HG03060 (cell line): ENCODE results near the gene PCGF5.
A peak's percentile ranks its signal among the peaks of the same experiment; 100 is the strongest.
"Not testable (repeated sequence)": the region's sequence is repeated elsewhere in the genome, so short reads cannot be mapped to it uniquely, and the experiment has no call there.

Experiments used
- ATAC-seq: cut with Tn5 transposase; IDR thresholded peaks from one replicate; pipeline ENCODE4 v1.9.1; 2021; ENCODE audit warnings: low read depth, moderate number of reproducible peaks; ENCODE audit not compliant: unreplicated experiment

Gene PCGF5

DNA sequence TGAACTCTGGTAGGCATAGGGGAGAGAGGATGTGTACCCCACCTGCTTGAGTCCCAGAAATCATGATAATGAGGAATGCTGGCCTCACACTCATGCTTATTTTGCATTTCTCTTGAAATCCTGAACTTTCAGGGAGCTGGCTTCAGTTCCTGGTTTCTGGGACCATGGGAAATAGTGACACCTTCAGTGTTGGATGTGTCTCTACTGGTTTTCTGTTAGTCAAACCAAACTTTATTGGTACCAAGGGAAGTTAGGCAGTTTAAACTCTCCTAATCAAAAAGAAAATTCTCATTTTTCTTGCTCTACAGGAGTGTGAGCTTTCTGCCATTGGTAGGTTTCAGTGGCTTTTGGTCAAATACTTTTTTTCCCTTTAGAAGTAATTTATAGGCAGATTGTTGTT is 11.8 kb upstream of the PCGF5 start:
- ATAC-seq: no peak

DNA sequence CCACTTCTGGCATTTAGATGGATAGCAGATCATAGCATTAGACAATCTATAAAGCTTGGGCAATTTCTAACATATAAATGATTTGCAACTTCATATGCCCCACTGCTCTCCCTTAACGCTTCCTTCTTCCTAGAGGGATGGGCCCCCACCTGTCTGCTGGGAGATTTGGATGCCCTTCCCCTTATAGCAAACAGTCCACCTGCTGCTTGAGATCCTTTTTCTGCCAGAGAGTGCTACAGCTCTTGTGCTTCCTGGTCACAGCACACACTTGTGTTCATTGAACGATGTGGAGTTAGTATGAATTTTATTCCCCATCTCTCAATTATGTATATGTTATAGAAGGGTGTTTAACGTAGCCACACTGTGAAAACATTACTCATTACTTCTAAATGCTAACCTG is 10.4 kb upstream of the PCGF5 start:
- peak; percentile 4 for ATAC-seq

DNA sequence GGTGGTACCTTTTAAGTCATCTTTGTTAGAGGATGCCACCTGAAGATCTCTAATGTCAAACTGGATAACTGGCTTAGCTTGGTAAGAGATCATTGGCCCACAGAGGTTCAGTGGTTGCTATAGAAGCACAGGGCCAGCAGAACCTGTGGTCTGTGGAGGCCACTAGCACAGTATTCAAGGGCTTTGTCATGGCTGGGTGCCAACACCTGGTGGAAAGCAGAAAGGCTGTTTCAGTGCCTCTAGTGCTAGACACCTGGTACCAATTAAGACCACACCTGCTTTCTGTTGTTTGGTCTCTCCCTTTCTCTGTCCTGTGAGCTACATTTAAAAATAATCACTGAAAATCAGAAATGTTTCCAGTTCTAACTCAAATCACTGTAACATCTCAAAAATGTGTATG is 10.0 kb upstream of the PCGF5 start:
- ATAC-seq: peak; percentile 62

DNA sequence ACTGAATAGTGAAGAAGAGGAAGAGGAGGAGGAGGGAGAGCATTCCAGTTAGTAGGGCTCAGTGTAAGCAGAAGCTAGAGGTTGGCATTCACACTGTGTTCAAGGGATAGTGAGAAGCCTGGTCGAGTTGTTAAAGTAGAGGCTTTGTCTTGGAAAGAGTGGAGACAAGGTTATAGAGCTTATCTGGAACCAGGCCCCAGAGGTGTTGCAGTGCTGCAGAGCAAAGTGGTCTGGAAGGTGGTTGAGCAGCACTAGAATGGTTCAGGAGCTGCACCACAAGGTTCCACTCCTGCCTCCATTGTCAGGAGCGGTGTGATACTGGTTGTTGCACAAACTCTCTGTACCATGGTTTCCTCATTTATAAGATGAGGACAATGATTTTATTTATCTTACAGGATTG is 8.8 kb upstream of the PCGF5 start:
- ATAC-seq: no peak

DNA sequence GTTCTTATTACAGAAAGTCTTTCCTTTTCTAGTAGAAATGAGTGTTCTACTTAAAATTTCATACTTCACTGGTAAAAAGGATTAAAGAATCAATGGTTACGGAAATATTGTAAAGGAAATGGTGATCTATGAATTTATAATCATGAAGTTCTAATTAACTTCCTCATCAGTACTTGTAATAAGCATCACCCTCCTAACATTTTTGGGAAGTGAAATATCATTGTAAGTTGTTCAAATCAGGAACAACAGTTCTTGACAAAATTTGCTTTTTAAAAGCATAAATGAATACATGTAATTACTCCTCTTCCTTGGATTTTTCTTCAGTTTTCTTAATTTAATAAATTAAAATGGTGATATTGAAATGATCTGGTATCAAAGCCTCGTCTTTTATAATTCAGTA is 5.6 kb upstream of the PCGF5 start:
- ATAC-seq: no peak

DNA sequence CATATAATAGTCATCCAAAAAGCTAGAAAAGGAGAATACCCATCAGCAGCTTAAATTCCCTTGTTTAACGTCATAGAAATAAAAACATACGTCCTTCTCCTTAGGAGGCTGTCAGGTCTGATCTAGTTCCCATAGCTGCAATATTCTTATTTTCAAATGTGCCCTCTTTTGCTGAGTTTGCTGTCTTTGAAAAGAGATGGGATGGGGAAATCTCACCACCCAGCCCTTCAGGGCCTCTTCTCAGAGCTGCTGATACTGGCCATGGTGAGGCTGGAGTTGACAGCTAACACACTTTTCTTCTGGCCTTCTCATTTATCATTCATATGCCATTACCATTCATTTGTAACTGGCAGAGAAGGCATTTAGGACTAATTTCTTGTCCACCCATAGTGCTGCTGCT is 5.1 kb upstream of the PCGF5 start:
- ATAC-seq: no peak

DNA sequence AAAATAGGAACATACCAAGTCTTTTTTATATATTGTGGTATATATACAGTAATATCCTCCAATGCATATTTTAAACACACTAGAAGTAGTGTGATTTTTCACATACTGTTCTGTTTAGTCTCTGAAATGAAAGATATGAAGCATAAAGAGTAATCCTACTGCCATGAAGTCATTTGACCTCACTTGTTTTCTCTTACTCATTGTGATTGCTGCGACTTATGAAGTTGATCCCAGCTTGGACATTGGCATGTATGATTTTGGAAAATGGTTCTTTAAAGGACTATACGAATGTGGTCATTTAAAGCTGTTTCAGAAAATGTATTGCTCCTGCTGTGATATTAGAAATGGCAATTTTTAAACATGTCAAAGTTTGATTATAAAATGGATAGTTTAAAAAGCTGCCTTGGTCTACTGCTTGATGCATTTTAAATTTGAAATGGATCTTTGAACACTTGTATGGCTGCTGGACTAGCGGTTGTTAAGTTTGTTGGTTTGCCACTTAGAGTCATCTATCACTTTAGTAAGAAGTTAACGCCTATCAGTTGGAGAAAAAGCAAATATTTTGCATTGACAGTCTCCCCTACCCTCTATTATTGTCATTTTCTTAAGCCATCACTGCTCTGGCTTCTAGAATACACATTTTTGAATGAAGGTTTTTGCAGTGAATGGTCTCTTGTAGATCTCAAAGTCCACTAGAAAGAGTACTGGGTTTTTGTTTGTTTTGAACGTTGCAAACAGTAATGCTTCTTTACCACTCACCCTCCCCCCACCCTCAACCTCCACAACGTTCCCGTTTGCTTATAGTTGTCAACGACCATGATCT is 881 bp upstream of the PCGF5 start:
- no peak for ATAC-seq

DNA sequence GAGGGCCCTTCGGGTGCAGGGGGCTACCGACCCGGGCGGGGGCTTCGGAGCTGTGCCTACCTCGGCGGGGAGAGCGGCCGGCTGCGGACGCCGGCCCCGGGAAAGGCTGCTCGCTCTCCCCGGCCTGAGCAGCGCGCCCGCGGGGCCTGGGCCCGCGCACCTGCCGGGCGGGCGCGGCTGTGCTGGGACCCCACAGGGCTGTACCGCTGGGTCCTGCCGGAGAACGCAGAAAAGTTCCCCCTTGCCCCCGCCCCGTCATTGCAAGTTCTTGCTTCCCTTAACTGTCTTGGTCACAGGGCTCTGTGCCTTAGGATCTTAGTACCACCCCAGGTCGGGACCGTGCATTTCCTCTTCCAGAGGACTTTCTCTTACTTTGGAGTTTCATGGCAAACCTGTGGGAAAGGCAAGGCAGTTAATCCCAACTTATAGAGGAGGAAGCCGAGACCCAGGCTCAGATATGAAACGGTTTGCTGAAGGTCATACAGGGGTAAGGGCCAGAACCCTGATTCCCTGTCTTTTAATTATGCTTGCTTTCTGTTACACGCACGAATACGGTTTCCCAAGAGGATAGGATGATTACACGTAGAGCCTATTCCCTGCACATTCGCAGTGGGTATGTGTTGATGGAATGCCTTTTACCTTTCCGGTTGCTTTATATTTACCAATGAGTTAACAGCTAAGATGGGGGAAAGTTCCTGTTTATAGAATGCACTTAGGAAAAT is 652 bp downstream of the PCGF5 start:
- ATAC-seq: peak; percentile 12

DNA sequence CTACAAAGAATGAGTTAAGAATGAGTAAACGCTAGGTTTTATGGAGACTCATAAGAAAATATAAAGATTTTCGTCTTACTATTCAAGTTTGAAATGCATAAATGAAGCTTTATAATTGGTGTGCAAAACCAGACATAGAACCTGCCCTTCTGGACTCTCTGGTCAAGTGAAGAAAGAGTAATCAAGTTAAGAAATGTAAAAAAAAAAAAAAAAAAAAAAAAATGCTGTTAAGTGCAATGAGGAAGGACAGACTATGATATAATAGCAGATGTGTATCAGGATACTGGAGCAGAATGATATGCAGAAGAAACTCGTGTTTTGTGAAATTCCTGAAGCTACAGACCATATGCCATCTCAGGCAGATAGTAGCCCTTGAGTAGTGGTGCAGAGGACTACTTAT is 5.6 kb downstream of the PCGF5 start:
- no peak for ATAC-seq

DNA sequence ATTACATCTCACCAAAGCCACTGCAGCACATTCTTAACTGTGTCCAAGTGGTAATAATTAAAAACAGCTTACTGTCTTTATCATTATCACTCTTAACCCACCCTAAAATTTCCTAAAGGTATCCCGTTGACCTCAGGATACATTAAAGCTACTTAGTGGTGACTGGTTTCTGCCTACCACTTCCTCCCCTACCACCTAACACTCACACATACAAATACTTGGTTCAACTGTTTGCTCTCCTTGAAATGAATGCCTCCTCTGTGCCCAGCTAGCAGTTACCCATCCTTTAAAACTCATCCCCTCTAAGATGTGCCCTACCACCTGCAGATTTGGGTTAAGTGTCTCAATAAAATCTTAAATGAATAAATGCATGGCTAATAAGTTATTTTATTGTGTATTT is 7.1 kb downstream of the PCGF5 start:
- ATAC-seq: no peak

DNA sequence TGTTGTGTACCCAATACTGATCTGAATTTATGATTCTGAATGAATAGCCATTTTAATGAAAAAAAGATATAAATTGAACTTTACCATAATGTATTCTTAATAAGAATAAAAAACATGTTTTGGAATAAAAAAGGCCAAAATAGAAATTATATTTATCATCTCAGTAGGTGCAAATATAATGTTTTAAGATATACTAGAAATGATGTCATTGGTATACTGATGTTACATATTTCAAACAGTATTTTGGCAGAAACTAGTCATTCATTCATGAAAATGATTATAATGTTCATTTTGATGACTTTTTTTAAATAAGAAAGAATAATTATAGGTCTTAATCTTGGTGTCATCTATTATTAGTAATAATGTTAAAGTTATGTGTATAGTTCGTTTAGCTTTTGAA is 9.2 kb downstream of the PCGF5 start:
- no peak for ATAC-seq

DNA sequence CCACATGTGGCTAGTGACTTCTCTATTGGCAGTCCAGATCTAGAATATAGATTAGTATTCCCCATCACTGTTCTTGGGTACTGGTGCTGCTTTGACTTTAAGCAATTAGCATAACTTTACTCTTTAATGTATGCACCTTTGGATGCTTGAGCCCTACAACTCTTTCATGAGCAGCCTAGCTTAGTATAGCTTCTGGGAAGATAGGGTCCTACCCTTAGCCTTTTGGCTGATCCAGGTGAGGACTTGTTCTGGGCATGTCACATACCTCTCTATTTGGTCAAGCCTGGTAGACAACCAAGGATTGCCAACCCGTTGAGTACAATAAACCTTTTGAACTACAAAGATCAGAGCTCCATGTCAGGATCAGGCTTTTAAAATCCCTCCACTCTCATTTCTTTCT is 17.7 kb downstream of the PCGF5 start:
- no peak for ATAC-seq

DNA sequence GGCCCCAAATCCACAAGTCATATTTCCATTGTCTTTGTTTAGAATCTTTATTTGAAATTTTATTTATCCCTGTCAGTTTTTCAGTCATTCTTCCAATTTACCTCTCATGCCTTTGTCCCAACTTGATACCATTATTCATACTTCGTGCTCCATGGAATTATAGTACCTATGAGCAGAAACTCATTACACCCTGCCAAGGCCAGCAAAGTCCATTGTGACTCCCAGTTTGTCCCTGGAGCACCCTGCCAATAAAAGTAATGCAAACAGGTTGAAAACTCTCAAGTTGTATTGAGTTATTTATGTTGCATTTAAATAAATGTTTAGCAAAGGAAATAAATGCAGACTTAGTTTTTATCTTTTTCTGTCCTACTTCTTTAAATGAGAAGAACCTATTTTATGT is 19.3 kb downstream of the PCGF5 start:
- ATAC-seq: no peak

DNA sequence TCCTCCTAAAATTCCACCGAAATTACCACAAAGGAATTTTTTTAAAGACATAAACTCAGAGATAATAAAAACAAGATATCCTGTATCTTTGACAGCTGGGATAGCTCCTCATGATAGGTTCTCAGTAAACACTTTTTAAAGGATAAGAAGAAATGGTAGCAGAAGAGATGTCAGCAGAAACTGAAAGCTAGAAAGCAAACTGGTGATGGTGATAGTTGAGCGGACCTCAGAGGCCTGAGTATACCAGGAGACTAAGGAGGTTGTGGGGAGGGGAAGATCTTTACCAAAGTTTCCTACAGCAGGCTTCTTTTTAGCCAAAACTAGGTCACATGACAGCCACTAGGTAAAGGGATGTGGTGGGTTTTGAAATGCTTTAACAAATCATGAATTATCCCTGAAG is 22.5 kb downstream of the PCGF5 start:
- ATAC-seq: no peak

DNA sequence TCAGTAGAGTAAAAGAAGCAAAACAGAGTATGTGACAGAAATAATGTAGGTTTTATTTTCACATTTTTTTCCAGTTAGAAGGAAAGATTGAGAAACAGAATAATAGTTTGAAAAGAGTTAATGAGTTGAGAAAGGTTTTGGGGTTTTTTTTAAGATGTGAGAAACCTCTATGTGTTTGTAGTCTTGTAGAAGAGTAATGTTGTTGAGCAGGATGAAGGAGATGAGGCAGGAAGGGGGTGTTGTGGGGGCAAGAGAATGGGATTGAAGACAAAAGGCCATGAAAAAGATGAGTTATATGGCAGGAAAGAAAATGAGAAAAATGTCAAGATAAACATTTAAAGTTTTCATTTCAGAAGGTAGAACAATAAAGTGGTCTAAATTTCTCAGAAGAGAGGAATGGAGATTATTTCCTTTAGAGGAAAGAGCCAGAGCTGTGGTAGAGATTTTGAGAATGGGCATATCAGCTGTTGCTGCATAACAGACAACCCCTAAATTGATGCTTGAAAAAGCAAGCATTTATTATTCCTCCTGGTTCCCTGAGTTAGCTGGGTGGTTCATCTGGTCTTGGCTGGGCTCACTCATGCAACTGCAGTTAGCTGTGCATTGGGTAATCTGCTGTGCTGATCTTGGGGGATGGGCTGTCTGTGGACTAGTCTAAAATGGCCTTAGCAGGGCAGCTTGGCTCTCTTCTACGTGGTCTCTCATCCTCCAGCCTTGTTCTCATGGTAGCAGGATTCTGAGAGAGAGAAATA is 27.1 kb downstream of the PCGF5 start:
- no peak for ATAC-seq

DNA sequence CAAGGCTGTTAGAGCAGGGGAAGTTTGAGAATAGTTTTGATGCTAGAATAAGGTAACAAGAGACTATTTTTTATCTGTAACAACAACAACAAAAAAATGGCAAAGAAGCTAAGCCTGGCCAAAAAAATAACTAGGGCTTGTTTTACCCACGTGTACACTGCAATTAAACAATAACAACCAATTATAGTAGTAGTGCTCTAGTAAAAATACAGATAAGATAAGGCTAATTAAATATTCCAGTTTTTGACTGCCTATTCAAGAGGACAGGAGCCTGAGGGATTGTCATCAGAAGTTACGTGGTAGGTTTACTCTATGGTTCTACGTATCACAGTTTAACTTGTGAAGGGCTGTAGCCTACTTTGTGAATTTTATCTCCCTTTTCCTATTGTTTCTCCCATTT is 29.2 kb downstream of the PCGF5 start:
- ATAC-seq: no peak

DNA sequence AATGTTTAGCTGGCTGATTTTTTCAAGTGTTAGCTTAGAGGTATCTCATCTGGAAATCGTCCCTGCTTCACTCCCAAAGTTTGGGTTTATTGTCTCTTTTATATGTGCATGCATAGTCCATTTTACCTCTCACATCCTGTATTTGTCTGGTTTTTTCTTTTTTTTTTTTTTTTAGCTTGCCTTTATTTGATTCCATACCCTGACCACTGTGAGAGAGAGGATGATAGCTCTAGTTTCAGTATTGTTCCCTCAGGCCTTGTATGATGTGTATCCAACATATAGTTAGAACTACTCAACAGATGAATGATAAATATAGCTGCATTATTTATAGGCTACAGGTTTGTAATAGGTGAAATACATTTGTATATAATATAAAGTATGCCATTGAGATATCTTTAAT is 29.9 kb downstream of the PCGF5 start:
- ATAC-seq: no peak

DNA sequence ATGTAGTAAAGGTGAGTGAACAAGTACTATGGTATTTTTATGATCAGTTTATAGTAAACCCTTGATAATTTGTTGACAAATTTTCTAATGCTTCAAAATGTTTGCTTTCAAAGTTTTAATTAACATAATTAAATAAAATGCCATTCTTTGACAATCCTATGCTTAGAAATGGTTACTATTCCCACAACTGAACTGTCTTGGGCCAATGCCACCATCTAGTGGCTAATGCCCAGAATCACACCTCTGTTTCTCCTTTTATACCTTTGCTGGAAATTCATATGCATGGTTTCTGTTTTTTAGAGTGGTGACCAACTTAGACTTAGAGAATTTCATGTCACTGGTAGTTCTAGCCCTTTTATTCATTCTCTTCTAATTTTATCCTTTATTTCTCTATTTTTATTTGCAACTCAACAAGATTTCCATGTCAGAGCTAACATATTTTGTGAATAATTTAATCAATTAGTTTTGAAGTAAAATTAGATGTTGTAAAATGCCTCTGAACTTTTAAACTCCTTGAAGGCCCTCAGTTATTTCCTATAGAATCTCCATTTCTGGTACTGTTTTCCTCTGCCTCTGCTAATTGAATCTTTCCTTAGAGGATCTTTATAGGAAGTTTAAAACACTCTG is 31.1 kb downstream of the PCGF5 start:
- ATAC-seq: no peak

DNA sequence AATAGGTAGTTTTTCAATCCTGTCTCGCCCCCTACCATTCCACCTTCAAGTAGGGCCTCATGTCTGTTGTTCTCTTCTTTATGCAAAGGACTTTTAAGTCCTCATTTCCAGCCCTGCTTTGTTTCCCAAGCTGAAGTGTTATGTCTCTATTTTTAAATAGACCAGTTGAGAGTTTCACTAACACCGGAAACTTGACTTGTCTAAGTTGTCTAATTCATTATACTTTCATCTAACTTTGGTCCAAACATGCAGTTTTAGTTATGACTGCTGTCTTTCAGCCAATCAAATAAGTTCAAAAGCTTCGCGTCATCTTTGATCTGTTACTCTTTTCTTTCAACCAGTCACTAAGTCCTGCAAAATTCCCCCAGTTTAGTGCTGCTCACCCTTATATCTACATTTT is 32.8 kb downstream of the PCGF5 start:
- ATAC-seq: no peak

DNA sequence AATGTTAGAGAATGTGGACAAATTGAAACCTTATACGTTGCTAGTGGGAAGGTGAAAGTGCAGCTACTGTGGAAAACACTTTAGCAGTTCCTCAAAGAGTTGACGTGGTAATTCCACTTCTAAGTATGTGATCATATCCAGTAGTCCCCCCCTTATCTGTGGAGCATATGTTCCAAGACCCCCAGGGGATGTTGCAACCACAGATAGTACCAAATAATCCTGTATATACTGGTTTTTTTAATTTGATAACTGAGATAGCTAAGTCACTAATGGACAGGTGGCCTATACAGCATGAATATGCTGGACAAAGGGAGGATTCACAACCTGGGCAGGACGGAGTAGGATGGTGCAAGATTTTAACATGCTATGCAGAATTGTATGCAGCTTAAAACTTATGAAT is 36.8 kb downstream of the PCGF5 start:
- ATAC-seq: no peak

DNA sequence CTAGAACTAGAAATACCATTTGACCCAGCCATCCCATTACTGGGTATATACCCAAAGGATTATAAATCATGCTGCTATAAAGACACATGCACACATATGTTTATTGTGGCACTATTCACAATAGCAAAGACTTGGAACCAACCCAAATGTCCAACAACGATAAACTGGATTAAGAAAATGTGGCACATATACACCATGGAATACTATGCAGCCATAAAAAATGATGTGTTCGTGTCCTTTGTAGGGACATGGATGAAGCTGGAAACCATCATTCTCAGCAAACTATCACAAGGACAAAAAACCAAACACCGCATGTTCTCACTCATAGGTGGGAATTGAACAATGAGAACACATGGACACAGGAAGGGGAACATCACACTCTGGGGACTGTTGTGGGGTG is 40.0 kb downstream of the PCGF5 start:
- ATAC-seq: not testable (repeated sequence)
